ENCODE results near the gene LRRC1.

Gene LRRC1

DNA sequence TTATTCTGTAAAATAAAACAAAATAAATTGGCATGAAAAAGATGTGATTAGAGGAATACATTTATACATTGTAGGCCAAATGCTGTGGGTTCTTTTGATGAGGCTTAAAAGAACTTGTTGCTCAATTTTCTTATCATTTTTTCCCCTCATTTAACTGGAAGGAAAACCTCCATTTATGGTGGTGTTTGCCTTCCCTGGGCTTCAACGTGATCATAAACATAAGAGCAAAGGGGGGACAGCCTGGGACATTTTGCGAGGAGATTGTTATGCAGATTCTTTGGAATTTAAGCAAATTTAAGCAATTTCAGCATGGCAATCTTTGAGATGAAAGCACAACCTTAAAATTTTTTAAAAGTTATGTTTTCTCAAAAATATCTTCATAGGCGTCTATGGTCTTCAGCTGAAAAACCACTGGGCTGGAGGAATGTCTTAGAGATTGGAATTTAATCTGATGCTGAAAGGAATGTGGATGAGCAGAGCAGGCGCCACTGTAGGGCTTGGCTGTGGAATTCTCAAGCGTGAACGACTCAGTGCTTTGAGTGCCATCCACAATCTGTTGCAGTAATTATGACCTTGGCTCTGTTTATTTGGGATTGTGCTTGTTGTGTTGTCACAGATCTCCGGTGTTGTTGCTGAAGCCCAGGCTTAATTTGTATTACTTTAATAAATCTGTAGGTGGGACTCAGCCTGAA lies 167.0 kb downstream of the LRRC1 start:
- peak; percentile 67 for DNase-seq (ENCODE audit: low read depth)

DNA sequence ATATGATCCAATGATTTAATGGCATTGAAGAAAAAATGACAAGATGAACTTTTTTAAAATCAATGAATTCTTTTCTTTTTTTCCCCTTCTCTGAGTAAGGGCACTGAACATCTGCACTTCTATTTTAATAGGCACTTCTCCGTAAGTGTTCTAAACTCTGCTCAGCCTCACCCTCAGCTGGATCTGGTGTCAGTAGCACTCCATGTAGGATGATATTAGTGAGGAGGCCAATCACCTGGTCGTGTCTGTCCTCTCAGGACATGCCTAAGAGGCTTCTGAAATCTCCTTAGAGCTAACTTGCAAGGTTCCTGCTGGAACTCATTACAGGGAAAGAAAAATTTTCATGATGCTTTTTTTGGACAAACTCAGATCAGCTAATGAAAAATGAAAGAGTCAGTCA lies 167.8 kb downstream of the LRRC1 start:
- no peak for DNase-seq (ENCODE audit: low read depth)

DNA sequence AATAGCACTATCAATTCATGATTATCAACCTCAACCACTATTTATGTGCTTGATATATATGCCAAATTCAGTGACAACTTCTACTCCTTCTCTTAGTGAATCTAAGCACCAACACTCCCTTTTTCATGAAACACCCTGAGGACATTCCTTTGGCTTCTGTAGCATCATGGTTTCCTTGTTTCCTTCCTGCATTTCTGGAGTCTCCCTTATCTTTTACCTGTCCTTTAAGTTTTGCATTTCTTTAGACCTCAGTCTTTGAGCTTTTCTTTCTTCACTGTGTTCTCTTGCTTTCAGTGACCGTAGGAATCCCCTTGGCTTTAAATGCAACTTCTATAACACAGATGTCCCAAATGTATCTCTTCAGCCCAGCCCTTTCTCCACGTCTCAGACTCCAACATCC lies 172.6 kb downstream of the LRRC1 start:
- DNase-seq (ENCODE audit: low read depth), result no peak
